Measurements from ENCODE around the gene HIPK3.

DNA sequence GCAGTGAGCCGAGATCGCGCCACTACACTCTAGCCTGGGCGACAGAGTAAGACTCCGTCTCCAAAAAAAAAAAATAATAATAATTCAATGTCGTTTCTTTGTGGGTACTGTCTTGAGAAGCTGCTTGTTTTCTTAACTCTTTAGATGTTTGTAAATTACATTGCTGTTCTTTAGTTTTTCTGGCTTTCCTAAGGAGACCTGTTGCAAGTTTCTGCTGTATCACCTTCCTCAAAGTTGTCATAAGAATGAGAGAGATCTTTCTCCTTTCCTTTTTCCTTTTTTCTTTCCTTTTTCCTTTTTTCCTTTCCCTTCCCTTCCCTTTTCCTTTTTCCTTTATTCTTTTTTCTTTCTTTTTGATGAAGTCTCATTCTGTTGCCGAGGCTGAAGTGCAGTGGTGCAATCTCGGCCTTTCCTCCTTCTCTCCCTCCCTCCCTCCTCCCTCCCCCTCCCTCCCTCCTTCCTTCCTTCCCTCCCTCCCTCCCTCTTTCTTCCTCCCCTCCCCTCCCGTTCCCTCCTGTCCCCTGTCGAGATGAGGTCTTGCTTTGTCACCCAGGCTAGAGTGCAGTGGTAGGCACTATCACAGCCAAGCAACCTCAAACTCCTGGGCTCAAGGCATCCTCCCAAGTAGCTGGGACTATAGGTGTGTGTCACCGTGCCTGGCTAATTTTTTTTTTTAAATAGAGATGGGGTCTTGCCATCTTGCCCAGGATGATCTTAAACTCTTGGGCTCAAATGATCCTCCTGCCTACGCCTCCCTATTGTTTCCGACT, 15.3 kb downstream of the HIPK3 start:
- TF ChIP-seq CTCF (IDR thresholded peaks at IDR 0.05 in 4 of 5, conservative IDR thresholded peaks at IDR 0.05 in 1 of 5) (no peak), POLR2A (IDR thresholded peaks at IDR 0.05) (no peak)

Measured in gastrocnemius medialis (tissue), 4 donors.